ENCODE data around the gene AGER. TPM values are rescaled to one million over a fixed set of nuclear protein-coding genes. Genes with fewer than 3 reads are reported as not detected.
A peak's percentile ranks its signal among the peaks of the same experiment; 100 is the strongest.

Gene AGER
- total RNA-seq, 4 donors from 2014 or later, result 4.0 to 12.7 (median 5.8) TPM

DNA sequence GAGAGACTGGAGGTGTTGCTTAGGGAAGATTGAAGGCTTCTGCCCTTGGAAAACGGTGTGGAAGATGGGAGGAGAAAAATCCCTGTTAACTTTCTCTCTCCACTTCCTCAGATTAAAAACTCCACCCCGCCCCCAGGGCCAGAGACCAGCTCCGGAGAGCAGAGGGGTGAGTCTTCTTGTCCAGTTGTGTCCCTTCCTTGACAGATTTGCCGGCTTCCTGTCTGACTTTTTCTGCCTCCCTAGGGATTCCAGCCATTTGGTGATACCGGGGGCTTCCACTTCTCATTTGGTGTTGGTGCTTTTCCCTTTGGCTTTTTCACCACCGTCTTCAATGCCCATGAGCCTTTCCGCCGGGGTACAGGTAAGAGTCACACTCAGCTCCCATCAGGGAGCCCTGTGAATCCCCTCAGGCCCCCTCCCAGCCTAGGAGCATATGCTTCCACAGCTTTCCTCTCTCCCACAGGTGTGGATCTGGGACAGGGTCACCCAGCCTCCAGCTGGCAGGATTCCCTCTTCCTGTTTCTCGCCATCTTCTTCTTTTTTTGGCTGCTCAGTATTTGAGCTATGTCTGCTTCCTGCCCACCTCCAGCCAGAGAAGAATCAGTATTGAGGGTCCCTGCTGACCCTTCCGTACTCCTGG lies 4.2 kb downstream of the AGER start:
- Histone ChIP-seq H3K4me1 (peaks cover 0 to 72% (median 26%) of the 10 kb centered on the region in 4 donors), H3K4me3 (peak overlapping the region in 1 of 4 donors; percentile 88), H3K9me3 (no peaks in the 10 kb centered on the region), H3K27me3 (no peaks in the 10 kb centered on the region), H3K36me3 (peaks cover 0 to 48% (median 16%) of the 10 kb centered on the region in 3 donors), H3K27ac (peak overlapping the region in 2 of 4 donors; percentile 98 to 100)
- 55 to 67% methylated on average over 10 of the region's 10 CpGs for WGBS, 2 donors
- DNase-seq (ENCODE audit: low spot score in 2 of 2), result no peak
- TF ChIP-seq, protein P1, sequence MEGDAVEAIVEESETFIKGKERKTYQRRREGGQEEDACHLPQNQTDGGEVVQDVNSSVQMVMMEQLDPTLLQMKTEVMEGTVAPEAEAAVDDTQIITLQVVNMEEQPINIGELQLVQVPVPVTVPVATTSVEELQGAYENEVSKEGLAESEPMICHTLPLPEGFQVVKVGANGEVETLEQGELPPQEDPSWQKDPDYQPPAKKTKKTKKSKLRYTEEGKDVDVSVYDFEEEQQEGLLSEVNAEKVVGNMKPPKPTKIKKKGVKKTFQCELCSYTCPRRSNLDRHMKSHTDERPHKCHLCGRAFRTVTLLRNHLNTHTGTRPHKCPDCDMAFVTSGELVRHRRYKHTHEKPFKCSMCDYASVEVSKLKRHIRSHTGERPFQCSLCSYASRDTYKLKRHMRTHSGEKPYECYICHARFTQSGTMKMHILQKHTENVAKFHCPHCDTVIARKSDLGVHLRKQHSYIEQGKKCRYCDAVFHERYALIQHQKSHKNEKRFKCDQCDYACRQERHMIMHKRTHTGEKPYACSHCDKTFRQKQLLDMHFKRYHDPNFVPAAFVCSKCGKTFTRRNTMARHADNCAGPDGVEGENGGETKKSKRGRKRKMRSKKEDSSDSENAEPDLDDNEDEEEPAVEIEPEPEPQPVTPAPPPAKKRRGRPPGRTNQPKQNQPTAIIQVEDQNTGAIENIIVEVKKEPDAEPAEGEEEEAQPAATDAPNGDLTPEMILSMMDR (IDR thresholded peaks at IDR 0.05), result no peak
- TF ChIP-seq EP300 (IDR thresholded peaks at IDR 0.05) (no peak), POLR2A (IDR thresholded peaks at IDR 0.05) (no peak)

DNA sequence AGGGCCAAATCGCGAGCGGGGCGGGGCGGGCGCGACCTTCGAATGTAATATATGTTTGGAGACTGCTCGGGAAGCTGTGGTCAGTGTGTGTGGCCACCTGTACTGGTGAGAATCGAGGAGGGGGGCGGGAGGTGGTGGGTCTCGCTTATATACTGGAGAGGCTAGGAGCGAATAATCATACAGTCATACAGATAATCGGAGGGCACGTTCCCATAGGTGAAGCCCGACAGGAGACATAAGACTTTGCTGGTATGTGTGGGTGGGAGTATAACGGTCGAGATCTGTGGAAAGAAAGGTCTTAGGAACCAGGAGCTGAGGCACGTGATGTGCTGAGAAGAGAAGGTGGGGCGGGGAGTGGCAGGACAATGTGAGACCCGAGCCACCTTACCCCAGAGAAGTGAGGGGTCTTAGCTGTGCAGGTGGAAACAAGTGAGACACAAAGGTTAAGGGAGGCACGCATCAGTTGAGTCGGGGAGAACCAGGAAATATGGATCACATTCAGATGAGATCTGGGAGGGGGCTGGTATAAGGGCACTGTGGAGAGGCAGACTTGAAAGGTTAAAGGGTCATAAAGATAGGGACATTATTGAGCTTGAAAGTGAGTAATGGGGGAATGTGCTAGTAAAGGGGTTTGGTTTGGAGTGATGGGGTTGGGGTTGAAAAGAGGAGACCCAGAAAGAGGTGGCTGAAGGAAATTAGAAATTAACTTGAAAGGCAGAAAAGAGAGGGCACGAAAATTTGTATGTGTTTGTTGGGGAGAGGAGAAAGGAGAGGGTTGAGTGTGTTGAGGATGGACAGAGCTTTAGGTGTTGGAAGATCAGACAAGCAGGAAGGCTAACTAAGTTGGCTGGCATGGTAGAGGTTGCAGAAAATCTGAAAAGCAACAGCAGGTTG lies 5.3 kb downstream of the AGER start:
- peaks cover 0 to 42% (median 16%) of the 10 kb centered on the region in 3 donors for H3K36me3 ChIP-seq
- peaks cover 0 to 72% (median 32%) of the 10 kb centered on the region in 4 donors for H3K4me1 ChIP-seq
- TF ChIP-seq POLR2A (IDR thresholded peaks at IDR 0.05) (no peak), EP300 (IDR thresholded peaks at IDR 0.05) (no peak)
- TF ChIP-seq, protein P1 (IDR thresholded peaks at IDR 0.05), result no peak
- DNase-seq (ENCODE audit: low spot score in 2 of 2), result no peak
- no peaks in the 10 kb centered on the region for H3K9me3 ChIP-seq
- H3K4me3 ChIP-seq, result peak overlapping the region; percentile 48 to 88 (median 71)
- H3K27me3 ChIP-seq, result no peaks in the 10 kb centered on the region
- H3K27ac ChIP-seq, result peak overlapping the region; percentile 91 to 100 (median 95)
- 2 to 3% methylated on average over 24 of the region's 24 CpGs for WGBS, 2 donors

- H3K27me3 ChIP-seq, result no peaks in the 10 kb centered on the region
- H3K36me3 ChIP-seq, result peaks cover 0 to 34% (median 8%) of the 10 kb centered on the region in 3 donors
- H3K4me3 ChIP-seq, result peak within 1 kb of the TSS; percentile 54 to 88 (median 71)
- DNase-seq (ENCODE audit: low spot score in 2 of 2), result peak; percentile 95 to 99
- H3K4me1 ChIP-seq, result peaks cover 0 to 79% (median 32%) of the 10 kb centered on the region in 4 donors
- TF ChIP-seq, protein P1 (IDR thresholded peaks at IDR 0.05), result no peak
- TF ChIP-seq POLR2A (IDR thresholded peaks at IDR 0.05) (peak; percentile 45 to 66), EP300 (IDR thresholded peaks at IDR 0.05) (peak; percentile 48 to 86)
- peak within 1 kb of the TSS; percentile 91 to 100 (median 95) for H3K27ac ChIP-seq
- H3K9me3 ChIP-seq, result no peaks in the 10 kb centered on the region
- 0 to 1% methylated on average over 33 of the region's 33 CpGs for WGBS, 2 donors
Observed at GRCh38 chr6:32177788-32178546, 6.1 kb downstream of the AGER start, which contains the start of gene RNF5. Gene RNF5, plus strand, starts transcription at chr6:32178405. Its CDS starts 107 bp downstream, at chr6:32178512.

- 0% methylated on average over 20 of the region's 20 CpGs for WGBS, 2 donors
- peak overlapping the region; percentile 91 to 100 (median 95) for H3K27ac ChIP-seq
- no peaks in the 10 kb centered on the region for H3K9me3 ChIP-seq
- H3K36me3 ChIP-seq, result peaks cover 0 to 27% (median 4%) of the 10 kb centered on the region in 3 donors
- H3K4me1 ChIP-seq, result peaks cover 0 to 80% (median 32%) of the 10 kb centered on the region in 4 donors
- H3K27me3 ChIP-seq, result no peaks in the 10 kb centered on the region
- TF ChIP-seq, protein P1 (IDR thresholded peaks at IDR 0.05), result no peak
- TF ChIP-seq POLR2A (IDR thresholded peaks at IDR 0.05) (peak; percentile 7 to 38), EP300 (IDR thresholded peaks at IDR 0.05) (peak in 1 of 2 donors; percentile 72)
- DNase-seq (ENCODE audit: low spot score in 2 of 2), result no peak
- H3K4me3 ChIP-seq, result peak overlapping the region; percentile 54 to 88 (median 71)
Observed at GRCh38 chr6:32177183-32177787, 6.8 kb downstream of the AGER start.
